CD1c-positive myeloid dendritic cell (primary cell): ENCODE results near the gene TUBB4A.

Experiments used
- DNase-seq: peaks from one replicate; pipeline ENCODE4 v3.0.0-alpha.2; 2016; ENCODE audit errors: extremely low spot score

Gene TUBB4A

DNA sequence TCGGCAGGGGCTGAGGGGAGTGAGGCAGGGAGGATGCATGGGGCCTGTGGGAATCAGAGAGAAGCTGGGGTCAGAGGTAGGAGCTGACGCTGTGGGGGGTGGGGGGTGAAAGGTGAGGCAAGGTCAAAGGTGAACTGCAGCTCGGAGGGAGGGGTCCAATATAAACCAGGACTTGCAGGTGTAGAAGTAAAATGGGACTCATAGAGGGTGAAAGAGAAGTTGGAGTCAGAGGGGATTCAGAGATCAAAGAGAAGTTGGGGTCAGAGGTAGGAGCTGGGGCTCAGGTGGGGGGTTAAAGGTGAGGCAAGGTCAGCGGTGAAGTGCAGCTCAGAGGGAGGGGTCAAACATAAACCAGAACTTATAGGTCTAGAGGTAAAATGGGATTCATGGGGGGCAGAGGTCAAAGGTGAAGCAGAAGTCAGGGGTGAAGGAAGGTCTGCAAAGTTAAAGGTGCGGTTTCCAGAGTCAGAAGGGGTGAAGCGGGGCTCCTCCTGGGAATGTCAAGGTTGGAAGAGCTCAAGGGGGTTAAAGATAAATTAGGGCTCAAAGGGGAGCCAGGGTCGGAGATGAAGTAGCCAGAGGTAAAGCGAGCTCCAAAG is 7.6 kb downstream of the TUBB4A start:
- DNase-seq = no peak

GRCh38 chr19:6491802-6492592 is 10.1 kb downstream of the TUBB4A start:
- no peak for DNase-seq

GRCh38 chr19:6490134-6490533 is 12.0 kb downstream of the TUBB4A start:
- no peak for DNase-seq

GRCh38 chr19:6489278-6490061 is 12.6 kb downstream of the TUBB4A start:
- DNase-seq = peak; percentile 43

DNA sequence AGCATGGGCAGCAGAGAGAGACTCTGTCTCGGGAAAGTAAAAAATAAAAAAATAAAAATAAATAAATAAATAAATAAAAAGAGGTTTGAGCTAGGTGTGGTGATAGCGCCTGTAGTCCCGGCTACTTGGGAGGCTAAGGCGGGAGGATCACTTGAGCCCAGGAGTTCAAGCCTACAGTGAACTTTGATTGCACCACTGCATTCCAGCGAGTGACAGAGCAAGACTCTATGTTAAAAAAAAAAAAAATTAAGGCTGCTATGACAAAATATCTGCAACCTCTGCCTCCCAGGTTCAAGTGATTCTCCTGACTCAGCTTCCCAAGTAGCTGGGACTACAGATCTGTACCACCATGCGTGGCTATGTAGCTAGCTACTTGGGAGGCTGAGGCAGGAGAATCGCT is 17.3 kb downstream of the TUBB4A start:
- no peak for DNase-seq

DNA sequence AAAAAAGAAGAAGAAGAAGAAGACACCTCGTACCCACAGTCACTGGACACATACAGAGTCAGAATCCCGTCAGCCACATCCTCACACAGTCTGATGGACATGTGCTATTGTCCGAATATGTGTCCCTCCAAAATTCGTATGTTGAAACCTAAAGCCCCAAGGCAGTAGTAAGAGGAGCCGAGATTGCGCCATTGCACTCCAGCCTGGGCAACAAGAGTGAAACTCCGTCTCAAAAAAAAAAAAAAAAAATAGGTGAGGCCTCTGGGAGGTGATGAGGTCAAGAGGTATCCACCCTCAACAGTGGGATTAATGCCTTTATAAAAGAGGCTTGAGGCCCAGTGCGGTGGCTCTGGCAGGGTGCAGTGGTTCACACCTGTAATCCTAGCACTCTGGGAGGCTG is 17.9 kb downstream of the TUBB4A start:
- DNase-seq = no peak

DNA sequence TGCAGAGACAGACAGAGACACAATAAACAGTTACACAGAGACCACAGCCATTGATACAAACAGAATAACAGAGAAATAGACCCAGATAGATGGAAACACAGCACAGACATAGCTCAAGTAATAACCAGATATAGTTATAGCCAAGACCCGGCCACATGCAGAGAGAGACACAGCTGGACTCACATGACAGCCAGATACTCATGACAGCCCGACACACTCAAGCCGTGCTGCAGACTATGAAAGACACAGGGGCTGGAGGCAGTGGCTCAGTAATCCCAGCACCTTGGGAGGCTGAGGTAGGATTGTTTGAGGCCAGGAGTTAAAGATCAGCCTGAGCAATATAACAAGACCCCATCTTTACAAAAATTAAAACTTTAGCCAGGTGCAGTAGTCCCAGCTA is 18.9 kb downstream of the TUBB4A start:
- DNase-seq = no peak

GRCh38 chr19:6482343-6482686 is 19.8 kb downstream of the TUBB4A start:
- no peak for DNase-seq

DNA sequence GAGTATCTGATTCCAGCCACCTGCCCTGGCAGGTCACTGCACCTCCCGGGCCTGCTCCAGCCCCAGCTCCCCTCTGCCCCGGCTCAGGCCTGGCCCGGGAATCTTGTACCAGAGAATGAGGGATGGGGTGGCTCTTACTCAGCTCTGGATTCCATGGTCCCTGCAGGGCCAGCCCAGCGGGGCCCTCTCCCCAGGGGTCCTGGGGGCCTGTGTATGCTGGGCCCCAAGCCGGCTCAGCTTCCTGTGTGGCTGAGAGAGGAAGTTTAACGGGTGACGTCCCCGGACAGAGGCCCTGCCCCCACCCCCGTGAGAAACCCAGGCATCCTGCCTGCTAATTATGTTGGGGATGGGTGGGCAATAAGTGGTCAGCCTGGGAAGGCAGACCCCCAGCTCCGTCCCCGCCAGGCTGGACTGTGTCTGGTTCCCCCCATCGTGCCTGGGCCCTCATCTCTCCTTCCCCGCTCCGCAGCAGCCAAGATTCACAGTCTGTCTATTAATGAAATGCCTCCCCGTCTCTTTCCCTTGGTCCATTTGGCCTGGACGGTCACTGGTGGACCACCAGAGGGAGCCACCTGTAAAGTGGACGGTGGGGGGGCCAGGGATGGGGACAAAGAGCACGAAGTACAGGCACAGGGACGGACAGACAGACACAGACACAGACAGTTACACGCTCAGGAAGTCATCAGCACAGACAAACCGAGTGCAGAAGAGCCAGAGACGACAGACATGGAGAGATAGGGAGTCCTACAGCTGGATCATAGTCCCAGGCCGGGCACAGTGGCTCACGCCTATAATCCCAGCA is 20.4 kb downstream of the TUBB4A start, which contains the start of gene DENND1C:
TSS of gene DENND1C (minus strand) at position 247 of the 802 bp plus-strand sequence. CDS start at position 155, 92 bp downstream.
- DNase-seq = peak; percentile 57

GRCh38 chr19:6480848-6481415 is 21.2 kb downstream of the TUBB4A start:
- DNase-seq = no peak

GRCh38 chr19:6479836-6480398 is 22.2 kb downstream of the TUBB4A start:
- no peak for DNase-seq

- no peak for DNase-seq
Observed at GRCh38 chr19:6478815-6479214, 23.3 kb downstream of the TUBB4A start.

DNA sequence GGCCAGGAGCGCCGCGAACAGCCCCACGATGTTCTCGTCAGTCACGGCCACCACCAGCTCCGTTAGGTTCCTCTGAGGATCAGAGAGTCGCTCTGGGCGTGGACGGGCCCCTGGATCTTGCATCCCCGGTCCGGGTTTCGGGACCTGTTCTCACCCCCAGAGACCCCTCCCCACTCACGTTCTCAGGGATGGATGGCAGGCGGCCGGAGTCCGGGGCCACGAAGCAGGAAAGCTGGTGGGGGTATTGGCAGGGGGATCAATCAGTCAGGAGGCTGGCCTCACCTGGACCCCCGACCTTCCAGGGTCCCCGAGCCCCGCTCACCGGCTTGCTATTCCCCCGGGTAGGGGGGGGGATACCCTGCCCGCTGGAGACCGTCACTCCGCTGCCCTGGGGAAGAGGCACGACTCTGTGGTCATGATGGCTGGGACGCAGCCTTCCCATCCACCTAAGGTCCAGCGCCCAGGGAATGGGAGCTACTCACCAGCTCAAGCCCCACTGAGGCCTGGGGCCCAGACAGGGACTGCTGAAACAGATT is 25.1 kb downstream of the TUBB4A start:
- no peak for DNase-seq

GRCh38 chr19:6476155-6476895 is 25.8 kb downstream of the TUBB4A start:
- DNase-seq = peak; percentile 52

DNA sequence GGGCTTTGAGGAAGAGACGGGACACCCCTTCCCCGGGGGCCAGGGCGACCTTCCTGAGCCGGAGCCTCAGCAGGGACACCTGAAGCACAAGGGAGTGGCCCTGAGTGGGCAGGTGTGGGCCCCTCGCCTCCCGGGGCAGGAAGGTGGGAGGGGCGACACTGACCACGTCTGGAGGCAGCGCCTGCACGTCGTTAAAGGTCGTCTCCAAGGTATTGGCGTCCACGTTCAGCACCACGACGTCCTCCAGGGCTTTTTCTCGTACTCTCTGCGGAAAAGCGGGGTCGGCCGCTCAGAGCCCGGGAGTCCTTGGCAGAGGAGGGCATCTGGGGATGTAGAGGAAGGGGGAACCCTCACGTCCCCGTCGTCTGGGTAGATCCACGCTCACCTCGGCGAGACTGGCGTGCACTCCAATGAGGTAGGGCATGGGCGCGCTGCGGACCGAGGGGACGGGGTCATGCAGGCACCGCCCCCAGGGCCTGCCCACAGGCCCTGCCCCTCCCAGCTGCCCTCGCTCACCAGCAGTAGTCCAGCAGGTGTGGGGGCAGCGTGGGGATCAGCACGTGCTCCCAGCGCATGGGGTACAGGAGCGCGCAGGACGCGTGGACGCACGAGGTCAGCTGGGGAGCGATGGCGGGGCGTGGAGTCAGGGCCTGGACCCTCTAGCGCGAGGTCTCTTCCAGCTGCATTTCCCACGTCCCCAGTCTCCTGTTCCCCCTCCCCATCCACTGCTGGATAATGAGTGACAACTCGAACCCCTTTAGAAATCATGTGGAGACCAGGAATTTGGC is 26.6 kb downstream of the TUBB4A start:
- DNase-seq = no peak

DNA sequence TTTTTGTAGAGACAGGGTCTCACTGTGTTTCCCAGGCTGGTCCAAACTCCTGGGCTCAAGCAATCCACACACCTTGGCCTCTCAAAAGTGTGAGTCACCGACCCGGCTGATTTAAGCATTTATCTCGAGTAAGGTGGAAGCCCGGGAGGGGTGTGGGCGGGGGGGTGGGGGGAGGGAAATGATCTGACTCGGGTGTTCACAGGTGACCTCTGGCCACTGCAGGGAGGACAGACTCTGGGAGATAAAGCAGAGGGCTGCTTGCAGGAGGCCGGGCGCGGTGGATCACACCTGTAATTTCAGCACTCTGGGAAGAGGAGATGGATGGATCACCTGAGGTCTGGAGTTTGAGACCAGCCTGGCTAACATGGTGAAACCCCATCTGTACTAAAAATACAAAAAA is 28.5 kb downstream of the TUBB4A start:
- DNase-seq = no peak

- no peak for DNase-seq
Observed at GRCh38 chr19:6472713-6473112, 29.4 kb downstream of the TUBB4A start.

DNA sequence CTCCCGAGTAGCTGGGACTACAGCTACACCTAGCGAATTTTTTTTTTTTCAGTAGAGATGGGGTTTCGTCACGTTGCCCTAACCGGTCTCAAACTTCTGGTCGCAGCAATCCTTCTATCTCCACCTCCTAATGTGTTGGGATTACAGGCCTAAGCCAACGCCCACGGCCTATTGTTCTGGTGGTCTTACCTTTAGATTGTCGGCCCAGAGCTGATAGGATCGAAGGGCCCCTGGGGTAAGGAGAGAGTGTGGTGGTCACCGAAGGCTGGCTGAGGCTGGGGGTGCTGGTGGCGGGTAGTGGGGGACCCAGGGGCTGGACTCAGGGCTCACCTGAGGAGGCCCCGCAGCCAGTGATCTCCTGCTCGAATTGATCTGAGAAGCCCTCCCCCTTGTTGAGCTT is 31.0 kb downstream of the TUBB4A start:
- no peak for DNase-seq

DNA sequence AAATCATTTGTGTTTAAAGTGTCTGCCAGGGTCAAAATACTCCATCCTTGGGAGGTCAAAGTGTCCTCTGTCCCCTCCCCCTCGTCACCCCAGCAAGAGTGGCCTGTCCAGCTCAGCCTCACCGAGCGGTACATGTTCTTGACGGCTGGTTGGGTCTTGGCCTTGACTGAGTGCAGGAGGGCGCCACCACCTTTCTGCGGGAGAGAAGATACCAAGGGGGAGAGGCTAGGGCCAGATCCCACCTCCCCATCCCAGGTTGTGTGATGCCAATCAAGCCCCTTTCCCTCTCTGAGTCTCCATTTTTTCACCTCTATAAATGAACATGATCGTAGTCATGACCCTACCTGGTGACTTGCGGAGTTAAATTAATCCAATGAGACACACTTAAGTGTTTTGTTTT is 31.9 kb downstream of the TUBB4A start:
- no peak for DNase-seq
